ENCODE data around the gene GOT2.
"Not testable (repeated sequence)": the region's sequence is repeated elsewhere in the genome, so short reads cannot be mapped to it uniquely, and the experiment has no call there.

Gene GOT2

GRCh38 chr16:58716468-58716867 lies 17.6 kb downstream of the GOT2 start:
- DNase-seq: no peak

GRCh38 chr16:58713742-58714141 lies 20.4 kb downstream of the GOT2 start:
- no peak for DNase-seq

GRCh38 chr16:58709333-58709732 lies 24.8 kb downstream of the GOT2 start:
- no peak for DNase-seq

GRCh38 chr16:58699151-58699550 lies 35.0 kb downstream of the GOT2 start:
- DNase-seq: no peak

GRCh38 chr16:58695368-58695767 lies 38.7 kb downstream of the GOT2 start:
- no peak for DNase-seq

- DNase-seq: no peak
These were observed 41.7 kb downstream of the GOT2 start for GRCh38 chr16:58692450-58692849.

GRCh38 chr16:58686985-58687706 lies 47.0 kb downstream of the GOT2 start:
- not testable (repeated sequence) for DNase-seq

GRCh38 chr16:58685084-58685449 lies 49.0 kb downstream of the GOT2 start:
- no peak for DNase-seq

GRCh38 chr16:58684354-58685083 lies 49.6 kb downstream of the GOT2 start, which contains the start of gene SLC38A7:
Gene SLC38A7, minus strand, starts transcription at chr16:58684770. Its CDS starts 4,644 bp downstream, at chr16:58680126.
- peak; percentile 4 for DNase-seq

- no peak for DNase-seq
These were observed 50.1 kb downstream of the GOT2 start for GRCh38 chr16:58684001-58684353.

- DNase-seq: no peak
These were observed 54.4 kb downstream of the GOT2 start for GRCh38 chr16:58679763-58680162.

GRCh38 chr16:58678716-58679115 lies 55.4 kb downstream of the GOT2 start:
- DNase-seq: no peak

GRCh38 chr16:58678269-58678668 lies 55.8 kb downstream of the GOT2 start:
- no peak for DNase-seq

- DNase-seq: no peak
These were observed 63.1 kb downstream of the GOT2 start for GRCh38 chr16:58670946-58671583.

- DNase-seq: no peak
These were observed 63.9 kb downstream of the GOT2 start for GRCh38 chr16:58670177-58670576.

- DNase-seq: no peak
These were observed 68.9 kb downstream of the GOT2 start for GRCh38 chr16:58665200-58665599.

- no peak for DNase-seq
These were observed 72.8 kb downstream of the GOT2 start for GRCh38 chr16:58661199-58661830.

- DNase-seq: not testable (repeated sequence)
These were observed 74.2 kb downstream of the GOT2 start for GRCh38 chr16:58659911-58660310.

- DNase-seq: no peak
These were observed 75.3 kb downstream of the GOT2 start for GRCh38 chr16:58658796-58659211.
